ENCODE measurements around the gene DOCK4. TPM values are rescaled to one million over a fixed set of nuclear protein-coding genes. Genes with fewer than 3 reads are reported as not detected.

DOCK4 gene
- total RNA-seq, 1 donor from 2014 or later: 43.5 TPM

- TF ChIP-seq CTCF (IDR thresholded peaks at IDR 0.05): no peak
- Histone ChIP-seq H3K36me3 (no peaks in the 10 kb centered on the region), H3K4me1 (no peaks in the 10 kb centered on the region), H3K4me3 (no peak overlapping the region), H3K9me3 (no peaks in the 10 kb centered on the region), H3K27ac (peak overlapping the region in 1 of 2 donors; percentile 40), H3K27me3 (no peaks in the 10 kb centered on the region)
- no peak for DNase-seq (ENCODE audit: low spot score in 2 of 2)
- intact Hi-C loops (cut with DNase I): no loop called here
These were observed 372.7 kb downstream of the DOCK4 start for GRCh38 chr7:111833466-111833865.

GRCh38 chr7:111832174-111832573 lies 374.0 kb downstream of the DOCK4 start:
- Histone ChIP-seq H3K27me3 (no peaks in the 10 kb centered on the region), H3K27ac (no peak overlapping the region), H3K4me1 (no peaks in the 10 kb centered on the region), H3K4me3 (no peak overlapping the region), H3K36me3 (no peaks in the 10 kb centered on the region), H3K9me3 (no peaks in the 10 kb centered on the region)
- intact Hi-C loops (cut with DNase I): no loop called here
- DNase-seq (ENCODE audit: low spot score in 2 of 2): no peak
- TF ChIP-seq CTCF (IDR thresholded peaks at IDR 0.05): no peak

DNA sequence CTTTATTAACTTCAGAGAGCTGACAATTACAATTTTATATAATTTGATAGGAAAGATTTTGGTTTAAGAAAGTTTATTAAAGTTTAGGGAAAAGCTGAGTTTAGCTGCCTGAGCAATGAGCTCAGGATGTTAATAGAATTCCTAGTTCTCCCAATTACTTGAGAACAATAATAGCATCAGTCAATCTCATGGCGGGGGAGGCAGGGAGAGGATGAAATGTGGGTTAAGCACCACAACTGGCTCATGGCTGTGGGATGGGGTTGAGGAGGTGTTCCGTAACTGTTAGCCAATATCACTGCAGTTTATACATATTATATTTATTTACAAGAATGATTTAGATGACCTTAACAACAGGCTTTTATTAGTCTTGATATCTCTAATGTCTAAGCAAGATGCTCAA lies 377.0 kb downstream of the DOCK4 start:
- intact Hi-C loops (cut with DNase I): no loop called here
- no peaks in the 10 kb centered on the region for H3K27me3 ChIP-seq

DNA sequence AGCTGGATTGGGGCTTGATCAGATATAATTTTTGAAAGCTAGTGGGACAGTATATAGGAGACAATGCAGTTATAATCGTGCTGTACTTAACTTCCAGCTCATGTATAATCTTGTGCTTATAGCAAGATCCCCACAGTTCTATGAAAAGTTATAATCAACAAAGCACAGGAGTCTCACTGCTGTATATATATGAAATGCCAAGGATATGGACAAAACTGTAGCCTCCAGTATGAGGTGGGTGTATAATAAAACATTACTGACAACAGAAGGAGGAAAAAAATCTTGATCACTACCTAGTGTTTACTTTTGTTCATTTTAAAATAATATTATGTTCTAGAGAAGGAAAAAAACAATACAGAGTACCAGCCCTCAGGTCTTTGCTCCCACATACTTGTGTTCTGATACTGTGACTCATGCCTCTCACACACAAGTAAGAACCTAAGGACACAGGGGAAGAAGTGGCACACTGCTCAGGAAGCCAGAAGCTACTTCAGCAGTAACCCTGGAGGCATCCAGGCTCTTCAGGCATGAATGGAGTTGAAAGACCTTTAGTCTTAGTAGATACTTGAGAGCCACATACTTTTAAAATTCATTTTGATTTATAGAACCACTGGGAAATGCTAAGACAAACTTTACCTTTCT lies 378.2 kb downstream of the DOCK4 start:
- Histone ChIP-seq H3K9me3 (no peaks in the 10 kb centered on the region), H3K36me3 (no peaks in the 10 kb centered on the region), H3K4me3 (no peak overlapping the region), H3K4me1 (no peaks in the 10 kb centered on the region), H3K27me3 (no peaks in the 10 kb centered on the region), H3K27ac (no peak overlapping the region)
- DNase-seq (ENCODE audit: low spot score in 2 of 2): no peak
- no peak for TF ChIP-seq CTCF (IDR thresholded peaks at IDR 0.05)
- intact Hi-C loops (cut with DNase I): no loop called here

More for the DNA sequence above, 377.0 kb downstream of the DOCK4 start:
- Histone ChIP-seq H3K36me3 (no peaks in the 10 kb centered on the region), H3K9me3 (no peaks in the 10 kb centered on the region), H3K4me1 (no peaks in the 10 kb centered on the region), H3K4me3 (no peak overlapping the region), H3K27ac (no peak overlapping the region)
- TF ChIP-seq CTCF (IDR thresholded peaks at IDR 0.05): no peak
- no peak for DNase-seq (ENCODE audit: low spot score in 2 of 2)

DNA sequence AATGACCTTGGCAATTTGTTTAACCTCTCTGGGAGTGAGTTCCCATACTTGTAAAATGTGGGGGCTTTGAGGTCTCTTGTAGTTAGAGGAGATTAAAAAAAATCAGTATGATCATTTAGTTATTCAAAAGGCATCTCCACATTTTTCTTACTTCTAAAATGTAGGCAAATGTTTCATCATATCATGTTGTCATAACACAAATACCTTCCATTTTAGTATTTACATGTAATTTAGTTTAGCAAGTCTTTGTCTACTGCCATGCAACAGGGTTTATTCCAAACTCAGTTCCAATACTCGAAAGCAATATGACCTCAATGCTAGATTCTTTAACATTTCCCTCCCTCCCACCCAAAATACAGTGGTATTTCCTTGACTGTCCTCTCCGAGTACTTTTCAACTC lies 381.2 kb downstream of the DOCK4 start:
- H3K27me3 ChIP-seq: no peaks in the 10 kb centered on the region
- no peak overlapping the region for H3K4me3 ChIP-seq
- H3K36me3 ChIP-seq: peaks cover 0 to 4% of the 10 kb centered on the region in 2 donors
- intact Hi-C loops (cut with DNase I): no loop called here
- H3K9me3 ChIP-seq: no peaks in the 10 kb centered on the region
- no peak overlapping the region for H3K27ac ChIP-seq
- no peaks in the 10 kb centered on the region for H3K4me1 ChIP-seq
- DNase-seq (ENCODE audit: low spot score in 2 of 2): no peak
- no peak for TF ChIP-seq CTCF (IDR thresholded peaks at IDR 0.05)

- Histone ChIP-seq H3K4me1 (no peaks in the 10 kb centered on the region), H3K27me3 (no peaks in the 10 kb centered on the region), H3K4me3 (no peak overlapping the region), H3K9me3 (no peaks in the 10 kb centered on the region), H3K27ac (no peak overlapping the region), H3K36me3 (peaks cover 0 to 4% of the 10 kb centered on the region in 2 donors)
- no peak for TF ChIP-seq CTCF (IDR thresholded peaks at IDR 0.05)
- intact Hi-C loops (cut with DNase I): no loop called here
- DNase-seq (ENCODE audit: low spot score in 2 of 2): no peak
These were observed 382.4 kb downstream of the DOCK4 start for GRCh38 chr7:111823826-111824225.
